Smooth muscle cell (in vitro differentiated cells): ENCODE results near the gene MSI2. TPM values are rescaled to one million over a fixed set of nuclear protein-coding genes. Genes with fewer than 3 reads are reported as not detected.

Experiments
- DNase-seq: peaks from one replicate; lab custom pipeline; 2025; ENCODE audit not compliant: unreplicated experiment; lab: John Stamatoyannopoulos, UW
- H2AFZ ChIP-seq: fragments of 200-600 bp; sonication (generic); 2 replicates; pipeline ENCODE4 v1.6.0; 2016; ENCODE audit warnings: antibody characterized with exemption, low read depth, mild to moderate bottlenecking
- H3F3A ChIP-seq: fragments of 200-600 bp; sonication (generic); 2 replicates; pipeline ENCODE4 v1.6.0; 2017; ENCODE audit warnings: antibody characterized with exemption, low read depth
- H3K27ac ChIP-seq: fragments of 200-600 bp; sonication (generic); 2 replicates; pipeline ENCODE4 v1.5.1; 2016; ENCODE audit warnings: low read depth, mild to moderate bottlenecking
- H3K27me3 ChIP-seq: fragments of 200-600 bp; sonication (generic); 2 replicates; pipeline ENCODE4 v1.6.1; 2016; ENCODE audit warnings: low read depth, mild to moderate bottlenecking
- H3K36me3 ChIP-seq: fragments of 200-600 bp; sonication (generic); 2 replicates; pipeline ENCODE4 v1.5.1; 2016; ENCODE audit warnings: low read depth
- H3K4me1 ChIP-seq: fragments of 200-600 bp; sonication (generic); 2 replicates; pipeline ENCODE4 v1.5.1; 2016; ENCODE audit warnings: low read depth
- H3K4me2 ChIP-seq: fragments of 200-600 bp; sonication (generic); 2 replicates; pipeline ENCODE4 v1.6.0; 2016; ENCODE audit warnings: mild to moderate bottlenecking
- H3K4me3 ChIP-seq: fragments of 200-600 bp; sonication (generic); 2 replicates; pipeline ENCODE4 v1.5.1; 2016; ENCODE audit warnings: mild to moderate bottlenecking
- H3K79me2 ChIP-seq: fragments of 200-600 bp; sonication (generic); 2 replicates; pipeline ENCODE4 v1.6.0; 2016; ENCODE audit warnings: low read depth, mild to moderate bottlenecking
- H3K9ac ChIP-seq: fragments of 200-600 bp; sonication (generic); 2 replicates; pipeline ENCODE4 v1.6.0; 2016; ENCODE audit warnings: low read depth
- H3K9me3 ChIP-seq: fragments of 200-600 bp; sonication (generic); replicated peaks from 2 replicates; pipeline ENCODE4 v1.5.1; 2016; ENCODE audit warnings: low read depth
- H4K20me1 ChIP-seq: fragments of 200-600 bp; sonication (generic); 2 replicates; pipeline ENCODE4 v1.6.0; 2016; ENCODE audit warnings: low read depth
- WGBS: methylation state at CpG from one replicate; pipeline ENCODE4 v1.1.7; 2016; ENCODE audit warnings: low lambda C conversion rate; 5-methylcytosine and 5-hydroxymethylcytosine counted together
- polyA plus RNA-seq: library from polyadenylated mRNA; unstranded; fragments of >200 nt; fragmentation: Nextera tagmentation; extraction: Ambion mirVana; gene quantifications from 2 replicates; pipeline ENCODE4 v1.2.1, GENCODE V29; 2016
- total RNA-seq: library from RNA; depleted of rRNA; stranded (reverse); fragments of >200 nt; gene quantifications from 2 replicates; pipeline ENCODE4 v1.2.3, GENCODE V29; 2014
- TF ChIP-seq, protein P1 (sequence below): fragments of 200-600 bp; sonication (generic); IDR thresholded peaks from 2 replicates; pipeline ENCODE4 v1.5.1; 2017; ENCODE audit warnings: borderline replicate concordance, mild to moderate bottlenecking, antibody characterized with exemption; ENCODE audit not compliant: insufficient read depth, poor library complexity, severe bottlenecking

MSI2 gene
- total and polyA plus RNA-seq, 2 experiments from 2014 or later, result 5.7 to 36.5 TPM

DNA sequence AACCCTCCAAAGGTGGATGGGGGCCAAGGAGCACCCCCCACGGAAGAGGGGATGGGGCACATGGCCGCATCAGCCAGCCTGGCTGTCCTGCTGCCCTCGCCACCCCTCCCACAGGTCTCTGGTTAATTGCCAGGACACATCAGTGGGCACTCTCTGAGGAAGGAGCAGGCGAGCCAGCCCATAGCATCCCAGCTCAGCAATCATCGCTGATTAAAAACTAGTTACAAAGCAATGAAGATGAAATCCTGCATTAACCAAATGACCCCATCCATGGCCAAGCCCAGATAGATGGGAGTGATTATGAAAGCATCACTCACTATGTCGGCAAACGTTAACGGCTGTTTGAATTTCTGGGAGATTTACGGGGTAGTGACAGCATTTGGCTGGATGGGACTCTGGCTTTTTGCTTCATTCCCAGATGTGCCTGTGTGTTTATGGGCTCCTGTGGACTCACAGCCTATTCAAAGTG, 443.5 kb downstream of the MSI2 start:
- Histone ChIP-seq H3K27me3 (no peaks in the 10 kb centered on the region), H3K4me3 (no peak overlapping the region), H3K4me2 (no peak overlapping the region), H3K79me2 (no peaks in the 10 kb centered on the region), H3F3A (no peaks in the 10 kb centered on the region), H3K9ac (no peak overlapping the region), H3K27ac (no peak overlapping the region), H3K9me3 (no peaks in the 10 kb centered on the region), H2AFZ (no peak overlapping the region), H3K36me3 (no peaks in the 10 kb centered on the region), H4K20me1 (no peaks in the 10 kb centered on the region), H3K4me1 (no peaks in the 10 kb centered on the region)
- DNase-seq, result no peak
- TF ChIP-seq, protein P1, sequence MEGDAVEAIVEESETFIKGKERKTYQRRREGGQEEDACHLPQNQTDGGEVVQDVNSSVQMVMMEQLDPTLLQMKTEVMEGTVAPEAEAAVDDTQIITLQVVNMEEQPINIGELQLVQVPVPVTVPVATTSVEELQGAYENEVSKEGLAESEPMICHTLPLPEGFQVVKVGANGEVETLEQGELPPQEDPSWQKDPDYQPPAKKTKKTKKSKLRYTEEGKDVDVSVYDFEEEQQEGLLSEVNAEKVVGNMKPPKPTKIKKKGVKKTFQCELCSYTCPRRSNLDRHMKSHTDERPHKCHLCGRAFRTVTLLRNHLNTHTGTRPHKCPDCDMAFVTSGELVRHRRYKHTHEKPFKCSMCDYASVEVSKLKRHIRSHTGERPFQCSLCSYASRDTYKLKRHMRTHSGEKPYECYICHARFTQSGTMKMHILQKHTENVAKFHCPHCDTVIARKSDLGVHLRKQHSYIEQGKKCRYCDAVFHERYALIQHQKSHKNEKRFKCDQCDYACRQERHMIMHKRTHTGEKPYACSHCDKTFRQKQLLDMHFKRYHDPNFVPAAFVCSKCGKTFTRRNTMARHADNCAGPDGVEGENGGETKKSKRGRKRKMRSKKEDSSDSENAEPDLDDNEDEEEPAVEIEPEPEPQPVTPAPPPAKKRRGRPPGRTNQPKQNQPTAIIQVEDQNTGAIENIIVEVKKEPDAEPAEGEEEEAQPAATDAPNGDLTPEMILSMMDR, result no peak
- WGBS, result 44% methylated on average over 9 of the region's 9 CpGs

DNA sequence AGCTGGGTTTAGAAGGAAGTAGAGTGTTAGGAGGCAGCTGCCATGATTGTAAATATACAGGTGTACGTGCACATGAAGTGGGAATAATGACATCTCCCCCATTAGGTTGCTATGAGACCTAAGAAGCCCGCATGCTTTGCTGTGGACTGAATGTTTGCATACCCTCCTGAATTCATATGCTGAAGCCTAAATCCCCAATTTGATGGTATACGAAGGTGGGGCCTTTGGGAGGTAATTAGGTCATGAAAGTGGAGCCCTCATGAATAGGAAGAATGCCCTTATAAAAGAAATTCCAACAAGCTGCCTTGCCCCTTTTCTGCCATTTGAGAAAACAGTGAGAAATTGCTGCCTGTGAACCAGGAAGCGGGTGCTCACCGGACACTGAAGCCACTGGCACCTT, 444.8 kb downstream of the MSI2 start:
- H3K4me2 ChIP-seq, result no peak overlapping the region
- no peak for DNase-seq
- no peak overlapping the region for H3K27ac ChIP-seq
- H3K9ac ChIP-seq, result no peak overlapping the region
- H3K9me3 ChIP-seq, result no peaks in the 10 kb centered on the region
- H4K20me1 ChIP-seq, result no peaks in the 10 kb centered on the region
- H3K4me3 ChIP-seq, result no peak overlapping the region
- TF ChIP-seq, protein P1, result no peak
- H3K36me3 ChIP-seq, result no peaks in the 10 kb centered on the region
- no peak overlapping the region for H2AFZ ChIP-seq
- no peaks in the 10 kb centered on the region for H3K4me1 ChIP-seq
- H3K27me3 ChIP-seq, result no peaks in the 10 kb centered on the region
- H3F3A ChIP-seq, result no peaks in the 10 kb centered on the region
- H3K79me2 ChIP-seq, result no peaks in the 10 kb centered on the region
- 92% methylated on average over 5 of the region's 5 CpGs for WGBS

DNA sequence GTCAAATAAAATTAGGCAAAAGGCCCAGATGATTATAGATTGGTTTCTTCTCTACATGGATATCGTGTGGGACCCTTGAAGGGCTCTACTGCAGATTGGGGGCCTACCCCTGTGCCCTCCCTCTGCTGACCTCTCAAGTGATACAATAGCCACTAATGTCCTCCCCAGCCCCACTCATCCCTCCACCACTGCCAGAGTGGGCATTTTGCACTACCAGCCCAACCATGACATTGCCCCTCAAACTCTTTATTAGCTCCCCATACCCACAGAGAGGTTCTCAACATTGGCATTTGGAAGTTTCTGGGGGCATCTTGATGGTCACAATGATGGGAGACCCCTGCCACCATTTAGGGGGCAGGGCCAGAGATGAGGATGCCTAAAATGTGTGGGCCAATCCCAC, 446.9 kb downstream of the MSI2 start:
- H4K20me1 ChIP-seq, result no peaks in the 10 kb centered on the region
- H3K4me2 ChIP-seq, result no peak overlapping the region
- H3K4me3 ChIP-seq, result no peak overlapping the region
- H3K27me3 ChIP-seq, result no peaks in the 10 kb centered on the region
- no peaks in the 10 kb centered on the region for H3K9me3 ChIP-seq
- H3K27ac ChIP-seq, result no peak overlapping the region
- H3K4me1 ChIP-seq, result peaks cover 10% of the 10 kb centered on the region
- H3F3A ChIP-seq, result no peaks in the 10 kb centered on the region
- no peak overlapping the region for H3K9ac ChIP-seq
- TF ChIP-seq, protein P1, result no peak
- DNase-seq, result no peak
- no peaks in the 10 kb centered on the region for H3K79me2 ChIP-seq
- H3K36me3 ChIP-seq, result no peaks in the 10 kb centered on the region
- no peak overlapping the region for H2AFZ ChIP-seq
- WGBS, result 90% methylated on average over 1 of the region's 1 CpG

DNA sequence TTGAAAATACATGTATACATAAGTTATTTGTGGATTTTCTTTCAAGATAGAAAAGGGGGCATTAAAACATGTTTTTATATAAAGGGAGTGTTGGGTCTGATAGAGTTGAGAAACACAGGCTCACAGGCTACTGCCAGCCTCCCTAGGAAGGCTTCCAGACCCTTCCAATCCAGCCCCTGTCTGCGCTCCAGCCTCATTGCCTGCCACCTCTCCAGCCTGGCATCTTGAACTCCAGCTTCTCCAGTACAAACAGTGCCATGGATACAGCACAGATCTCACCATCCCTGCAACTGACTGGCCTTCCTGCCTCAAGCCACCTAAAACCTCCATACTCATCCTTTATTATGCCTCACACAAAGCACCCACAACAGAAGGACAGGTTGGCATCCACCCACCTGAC, 448.1 kb downstream of the MSI2 start:
- Histone ChIP-seq H4K20me1 (no peaks in the 10 kb centered on the region), H3F3A (no peaks in the 10 kb centered on the region), H3K27ac (no peak overlapping the region), H3K9me3 (no peaks in the 10 kb centered on the region), H3K4me3 (no peak overlapping the region), H3K36me3 (no peaks in the 10 kb centered on the region), H3K9ac (no peak overlapping the region), H3K79me2 (no peaks in the 10 kb centered on the region), H3K4me1 (peaks cover 11% of the 10 kb centered on the region), H3K4me2 (no peak overlapping the region), H3K27me3 (no peaks in the 10 kb centered on the region), H2AFZ (no peak overlapping the region)
- DNase-seq, result no peak
- 100% methylated on average over 1 of the region's 1 CpG for WGBS
- TF ChIP-seq, protein P1, result no peak
